Dendritic cell treated with granulocyte-macrophage colony-stimulating factor and Interleukin-4, amounts not matched to agents 40 ng/mL and 50 ng/mL, for 4 days (primary cell): Measurements from ENCODE around the gene CPA1.

Source experiments
- H3K27ac Mint-ChIP-seq: one replicate; pipeline ENCODE4 v1.8.0; 2022; ENCODE audit warnings: mild to moderate bottlenecking, mixed read lengths
- H3K27me3 Mint-ChIP-seq: one replicate; pipeline ENCODE4 v1.8.0; 2022; ENCODE audit warnings: mild to moderate bottlenecking, mixed read lengths
- H3K36me3 Mint-ChIP-seq: one replicate; pipeline ENCODE4 v1.8.0; 2022; ENCODE audit warnings: low read depth, mixed read lengths
- H3K4me1 Mint-ChIP-seq: one replicate; pipeline ENCODE4 v1.8.0; 2022; ENCODE audit warnings: low read depth, mixed read lengths
- H3K4me3 Mint-ChIP-seq: one replicate; pipeline ENCODE4 v1.8.0; 2022; ENCODE audit warnings: mild to moderate bottlenecking, moderate library complexity, mixed read lengths
- H3K9me3 Mint-ChIP-seq: one replicate; pipeline ENCODE4 v1.8.0; 2022; ENCODE audit warnings: mixed read lengths
- intact Hi-C: fragments of 100-400 bp; cut with micrococcal nuclease; formaldehyde crosslinking; loops from one replicate; pipeline ENCODE4 v1.15.0; 2022

CPA1 gene

DNA sequence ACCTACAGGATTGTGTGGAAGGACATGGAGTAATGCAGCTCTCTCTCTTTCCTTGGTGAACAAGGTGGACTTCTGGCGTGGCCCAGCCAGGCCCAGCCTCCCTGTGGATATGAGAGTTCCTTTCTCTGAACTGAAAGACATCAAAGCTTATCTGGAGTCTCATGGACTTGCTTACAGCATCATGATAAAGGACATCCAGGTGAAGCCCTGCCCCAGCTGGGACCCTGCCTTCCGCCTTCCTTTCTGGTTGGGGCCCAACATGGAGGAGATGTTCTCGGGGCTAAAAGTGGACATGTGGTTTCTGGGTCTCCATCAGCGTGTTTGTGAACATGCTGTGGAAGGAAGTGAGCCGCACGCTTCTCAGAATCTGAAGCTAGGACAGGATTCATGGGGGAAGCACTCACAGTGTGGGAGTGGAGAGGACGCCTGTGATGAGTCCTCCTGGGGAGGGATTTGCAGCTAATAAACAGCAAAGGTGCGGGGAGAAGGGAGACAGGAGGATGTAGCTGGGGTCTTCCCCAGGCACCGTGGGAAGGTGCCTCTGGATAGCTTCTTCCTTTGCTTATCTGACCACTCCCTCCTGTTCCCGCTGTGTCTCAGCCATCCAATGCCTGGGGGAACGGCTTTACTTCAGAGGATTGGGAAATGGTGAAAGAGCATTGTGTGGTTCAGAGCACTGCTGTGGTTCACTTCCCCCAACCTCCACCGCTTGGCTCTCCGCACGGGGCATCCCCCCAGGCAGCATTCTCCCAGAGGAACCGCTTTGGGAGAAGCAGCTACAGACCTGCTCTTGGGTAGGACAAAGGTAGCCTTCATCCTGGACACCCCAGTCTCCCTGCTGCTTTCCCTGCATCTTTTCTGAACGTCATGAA, 30.1 kb upstream of the CPA1 start:
- H3K4me1 Mint-ChIP-seq = peaks cover 10% of the 10 kb centered on the region
- no peak overlapping the region for H3K4me3 Mint-ChIP-seq
- no peaks in the 10 kb centered on the region for H3K9me3 Mint-ChIP-seq
- no peaks in the 10 kb centered on the region for H3K27me3 Mint-ChIP-seq
- intact Hi-C loops = no loop called here
- no peak overlapping the region for H3K27ac Mint-ChIP-seq
- no peaks in the 10 kb centered on the region for H3K36me3 Mint-ChIP-seq

DNA sequence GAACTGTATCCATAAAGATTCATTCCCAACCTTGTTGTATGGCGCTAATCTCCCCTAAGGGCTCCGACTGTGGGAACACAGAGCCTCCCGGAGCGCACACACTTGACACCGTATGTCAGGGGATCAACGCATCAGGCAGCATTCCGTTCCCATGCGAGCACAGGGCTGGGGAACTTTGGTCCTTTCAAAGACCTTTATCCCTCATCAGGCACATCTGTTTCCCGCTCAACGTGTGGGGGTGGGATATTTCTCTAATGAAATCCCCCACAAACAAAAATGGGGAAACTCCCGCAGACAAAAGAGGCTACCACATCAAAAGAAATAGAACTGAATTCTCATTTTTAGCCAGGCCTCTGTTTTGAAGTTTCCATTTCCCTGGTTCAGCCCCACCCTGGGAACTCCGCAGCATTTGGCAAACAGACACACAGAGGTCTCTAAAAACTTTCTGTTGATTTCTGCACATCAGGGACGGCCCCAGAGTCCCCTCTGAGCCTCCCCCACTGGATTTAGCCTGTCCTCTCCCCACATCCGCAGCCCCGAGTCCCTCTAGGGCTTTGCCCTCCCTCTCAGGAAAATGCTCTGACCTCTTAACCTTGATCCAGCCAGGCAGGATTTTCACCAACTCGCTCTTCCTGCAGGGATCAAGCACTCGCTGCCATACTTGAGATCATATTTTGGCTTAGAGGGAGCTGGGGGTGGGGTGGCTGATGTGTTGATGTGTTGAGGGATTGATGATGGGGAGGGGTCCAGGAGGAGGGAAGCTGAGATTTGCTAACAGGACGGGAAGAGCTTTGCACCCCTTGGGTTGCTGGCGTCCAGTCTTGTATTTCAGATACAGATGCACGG, 29.1 kb upstream of the CPA1 start:
- Mint-ChIP-seq H3K4me3 (no peak overlapping the region), H3K27ac (no peak overlapping the region)
- intact Hi-C loops = no loop called here

DNA sequence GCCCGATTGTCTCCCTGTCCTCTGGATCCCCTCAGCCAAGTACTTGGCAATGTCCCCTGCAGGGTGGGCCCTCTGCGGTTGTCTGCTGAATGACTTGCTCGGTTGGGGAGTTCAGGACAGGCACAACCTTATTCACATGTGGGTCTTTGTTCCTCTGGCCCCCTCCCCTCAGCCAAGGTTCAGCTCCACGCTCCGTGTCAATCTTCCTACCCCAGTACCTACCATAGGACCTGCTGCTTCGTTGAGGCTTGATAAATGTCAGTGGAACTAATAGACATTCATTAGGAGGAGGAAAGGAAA, 28.6 kb upstream of the CPA1 start:
- no peaks in the 10 kb centered on the region for H3K9me3 Mint-ChIP-seq
- H3K36me3 Mint-ChIP-seq = no peaks in the 10 kb centered on the region
- no peak overlapping the region for H3K4me3 Mint-ChIP-seq
- H3K27me3 Mint-ChIP-seq = no peaks in the 10 kb centered on the region
- no peak overlapping the region for H3K27ac Mint-ChIP-seq
- peaks cover 10% of the 10 kb centered on the region for H3K4me1 Mint-ChIP-seq
- intact Hi-C loops = no loop called here

More for the DNA sequence above, 29.1 kb upstream of the CPA1 start:
- H3K9me3 Mint-ChIP-seq = no peaks in the 10 kb centered on the region
- no peaks in the 10 kb centered on the region for H3K27me3 Mint-ChIP-seq
- peaks cover 10% of the 10 kb centered on the region for H3K4me1 Mint-ChIP-seq
- no peaks in the 10 kb centered on the region for H3K36me3 Mint-ChIP-seq

DNA sequence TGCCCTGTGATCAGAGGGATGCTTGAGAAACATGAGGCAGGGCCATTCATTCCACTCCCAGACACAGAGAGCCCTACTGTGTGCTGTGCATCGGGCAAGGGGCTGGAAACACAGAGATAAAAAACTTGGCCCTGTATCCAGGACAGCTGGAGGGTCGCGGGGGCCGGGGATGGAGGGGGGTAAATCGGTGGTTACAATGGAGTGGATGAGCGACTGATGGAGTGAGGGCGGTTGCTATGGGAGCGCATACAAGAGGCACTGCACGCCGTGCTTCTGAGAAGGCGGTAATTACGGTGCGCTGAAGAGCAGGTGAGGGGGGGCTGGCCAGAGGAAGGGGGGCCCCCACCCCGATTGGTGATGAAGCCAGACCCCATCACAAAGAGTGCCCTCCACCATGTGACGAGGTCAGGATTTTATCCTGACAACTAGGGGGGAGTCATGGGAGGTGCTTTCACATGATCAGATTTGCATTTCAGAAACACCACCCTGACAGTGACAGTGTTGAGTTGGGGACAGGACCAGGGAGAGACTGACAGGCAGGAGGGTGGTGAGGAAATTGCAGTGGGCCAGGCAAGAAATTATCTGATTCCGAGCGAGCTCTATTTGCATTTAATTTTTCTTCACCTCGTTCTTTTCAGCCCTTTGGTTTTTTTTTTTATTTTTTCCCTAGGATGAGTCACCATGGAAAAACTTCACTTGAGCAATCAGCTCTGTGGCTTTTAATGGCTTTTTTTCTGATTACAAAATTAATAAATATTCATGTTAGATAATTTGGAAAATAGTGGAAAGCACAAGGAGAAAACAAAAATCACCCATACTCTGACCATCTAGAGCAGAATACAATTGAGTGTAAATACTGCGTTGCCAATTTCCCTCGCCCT, 27.9 kb upstream of the CPA1 start:
- Mint-ChIP-seq H3K9me3 (no peaks in the 10 kb centered on the region), H3K4me1 (peaks cover 10% of the 10 kb centered on the region), H3K36me3 (no peaks in the 10 kb centered on the region), H3K27ac (no peak overlapping the region), H3K4me3 (no peak overlapping the region), H3K27me3 (no peaks in the 10 kb centered on the region)
- intact Hi-C loops = no loop called here

DNA sequence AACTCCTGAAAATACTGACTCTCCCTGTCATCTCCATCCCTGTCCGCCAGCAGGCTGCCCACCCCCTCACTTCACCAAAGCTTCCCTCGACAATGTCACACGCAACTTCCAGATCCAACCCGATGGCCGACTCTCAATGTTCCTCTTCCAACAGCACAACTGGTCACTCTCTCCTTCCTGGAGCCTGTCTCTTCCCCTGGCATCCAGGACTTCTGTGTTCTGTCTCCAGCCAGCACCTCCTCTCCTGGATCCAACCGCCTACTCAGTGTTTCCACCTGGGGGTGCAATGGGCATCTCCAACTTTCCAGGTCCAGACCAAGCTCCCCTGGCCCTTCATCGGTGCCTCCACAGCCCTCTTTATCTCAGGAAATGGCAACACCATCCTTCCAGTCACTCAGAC, 27.1 kb upstream of the CPA1 start:
- intact Hi-C loops = no loop called here
- Mint-ChIP-seq H3K4me1 (peaks cover 10% of the 10 kb centered on the region), H3K9me3 (no peaks in the 10 kb centered on the region), H3K27ac (no peak overlapping the region), H3K27me3 (no peaks in the 10 kb centered on the region), H3K36me3 (no peaks in the 10 kb centered on the region), H3K4me3 (no peak overlapping the region)

DNA sequence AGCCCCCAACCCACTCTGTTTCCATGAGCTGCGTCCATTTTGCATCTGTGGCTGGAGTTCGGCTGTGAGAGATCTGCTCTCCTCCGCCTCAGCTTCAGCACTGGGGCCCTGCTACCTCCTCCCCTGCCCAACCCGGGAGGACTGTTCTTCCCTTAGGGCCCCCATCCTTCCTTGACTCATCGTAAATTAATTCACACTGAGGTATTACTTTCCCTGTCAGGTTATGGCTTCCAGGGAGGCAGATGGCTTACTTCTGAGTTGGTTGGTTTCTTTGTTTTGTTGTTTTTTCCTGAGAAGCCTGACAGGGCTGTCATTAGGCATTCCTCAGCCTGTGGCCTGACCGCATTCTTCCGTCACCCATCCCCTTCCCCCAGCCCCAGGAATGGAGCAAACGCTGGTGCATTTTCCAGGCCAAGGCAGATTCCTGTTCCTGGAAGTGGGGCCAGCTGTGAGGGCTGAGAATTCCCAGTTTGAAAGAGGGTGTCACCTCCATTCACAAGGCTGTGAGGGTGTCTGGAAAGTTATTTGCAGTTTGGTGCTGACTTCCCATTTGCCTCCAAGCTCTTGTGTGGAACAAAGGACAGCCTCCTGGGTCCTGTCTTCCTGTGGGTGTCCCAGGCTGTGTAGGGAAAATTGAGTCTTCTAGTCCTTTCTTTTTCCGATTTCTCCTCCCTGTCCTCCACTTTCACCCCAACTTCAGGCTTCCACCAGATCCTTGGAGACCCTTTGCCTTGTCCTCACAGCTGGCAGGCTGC, 24.0 kb upstream of the CPA1 start:
- Mint-ChIP-seq H3K9me3 (peaks cover 21% of the 10 kb centered on the region), H3K4me1 (no peaks in the 10 kb centered on the region)
- intact Hi-C loops = no loop called here

DNA sequence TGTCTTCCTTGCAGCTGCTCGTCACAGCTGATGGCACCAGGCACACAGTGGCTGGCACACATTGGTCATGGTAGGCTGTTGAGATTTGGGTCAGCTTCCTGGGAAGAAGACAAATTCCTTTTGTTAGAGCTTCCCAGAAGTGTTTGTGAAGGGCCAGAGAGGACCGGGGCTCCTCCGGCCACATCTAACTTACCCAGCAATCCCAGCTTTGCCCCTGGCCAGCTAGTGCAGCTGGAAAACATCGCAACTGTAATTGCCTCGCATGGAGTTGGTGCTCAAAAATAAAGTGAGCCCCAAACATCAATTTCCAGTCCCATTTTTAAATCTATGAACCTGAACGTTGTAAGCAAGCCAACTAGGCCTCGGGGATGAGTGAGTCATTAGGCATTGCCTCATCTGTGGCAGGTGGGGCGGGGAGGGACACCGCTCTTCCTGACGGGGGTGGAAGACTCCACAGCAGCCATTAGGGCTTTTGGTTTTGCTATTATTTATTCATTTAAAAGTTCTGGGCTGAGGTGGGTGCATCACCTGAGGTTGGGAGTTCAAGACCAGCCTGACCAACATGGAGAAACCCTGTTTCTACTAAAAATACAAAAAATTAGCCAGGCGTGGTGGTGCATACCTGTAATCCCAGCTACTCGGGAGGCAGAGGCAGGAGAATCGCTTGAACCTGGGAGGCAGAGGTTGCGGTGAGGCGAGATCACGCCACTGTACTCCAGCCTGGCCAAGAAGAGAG, 23.2 kb upstream of the CPA1 start:
- Mint-ChIP-seq H3K36me3 (no peaks in the 10 kb centered on the region), H3K4me3 (no peak overlapping the region), H3K27ac (no peak overlapping the region), H3K9me3 (peaks cover 21% of the 10 kb centered on the region), H3K4me1 (no peaks in the 10 kb centered on the region), H3K27me3 (no peaks in the 10 kb centered on the region)
- intact Hi-C loops = no loop called here

More for the DNA sequence above, 24.0 kb upstream of the CPA1 start:
- H3K4me3 Mint-ChIP-seq = no peak overlapping the region
- no peak overlapping the region for H3K27ac Mint-ChIP-seq
- H3K27me3 Mint-ChIP-seq = no peaks in the 10 kb centered on the region
- H3K36me3 Mint-ChIP-seq = no peaks in the 10 kb centered on the region

DNA sequence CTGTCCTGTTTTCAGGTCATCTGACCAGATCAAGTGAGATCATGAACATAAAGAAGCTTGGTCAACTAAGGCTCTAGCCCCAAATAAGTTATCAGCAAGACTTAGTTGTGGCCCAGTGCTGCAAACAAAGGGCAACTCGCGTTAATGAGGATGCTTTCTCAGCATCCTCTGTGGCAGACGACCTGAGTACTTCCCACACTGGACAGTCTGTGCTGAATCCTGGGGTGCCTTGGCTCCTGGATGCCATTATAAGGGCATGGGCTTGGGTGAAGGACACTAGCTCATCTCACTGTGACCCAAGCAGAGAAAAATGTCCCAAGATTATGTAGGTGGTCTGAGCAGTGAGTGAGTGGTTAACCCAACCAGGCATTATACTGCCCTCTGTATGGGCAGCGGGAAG, 21.8 kb upstream of the CPA1 start:
- no peaks in the 10 kb centered on the region for H3K27me3 Mint-ChIP-seq
- no peak overlapping the region for H3K4me3 Mint-ChIP-seq
- H3K27ac Mint-ChIP-seq = no peak overlapping the region
- H3K4me1 Mint-ChIP-seq = no peaks in the 10 kb centered on the region
- H3K9me3 Mint-ChIP-seq = peaks cover 21% of the 10 kb centered on the region
- no peaks in the 10 kb centered on the region for H3K36me3 Mint-ChIP-seq
- intact Hi-C loops = no loop called here

DNA sequence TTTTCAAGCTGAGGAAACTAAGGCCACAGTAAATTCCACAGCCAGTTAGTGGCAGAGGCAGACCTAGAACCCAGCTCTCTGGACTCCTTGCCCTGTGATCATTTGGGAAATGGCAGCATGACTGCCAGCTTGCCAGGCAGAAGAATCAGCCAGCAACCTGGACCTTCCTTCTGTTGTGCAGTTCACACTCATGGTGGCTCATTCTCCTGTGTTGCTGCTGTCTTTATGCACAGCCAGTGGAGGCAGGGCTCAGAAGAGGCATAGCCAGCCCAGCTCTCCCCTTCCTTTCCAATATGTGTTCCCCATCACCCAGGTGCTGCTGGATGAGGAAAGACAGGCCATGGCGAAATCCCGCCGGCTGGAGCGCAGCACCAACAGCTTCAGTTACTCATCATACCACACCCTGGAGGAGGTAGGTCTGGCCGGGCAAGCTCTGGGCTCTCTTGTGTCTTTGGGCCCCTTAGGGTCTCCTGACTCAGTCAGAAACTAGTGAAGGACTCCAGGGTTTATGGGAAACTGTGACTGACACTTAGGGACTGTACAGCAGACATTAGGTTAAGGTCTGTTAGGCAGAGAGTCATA, 20.9 kb upstream of the CPA1 start:
- H3K27ac Mint-ChIP-seq = no peak overlapping the region
- H3K4me3 Mint-ChIP-seq = no peak overlapping the region
- H3K9me3 Mint-ChIP-seq = peaks cover 21% of the 10 kb centered on the region
- intact Hi-C loops = no loop called here
- H3K36me3 Mint-ChIP-seq = no peaks in the 10 kb centered on the region
- H3K27me3 Mint-ChIP-seq = no peaks in the 10 kb centered on the region
- H3K4me1 Mint-ChIP-seq = no peaks in the 10 kb centered on the region

DNA sequence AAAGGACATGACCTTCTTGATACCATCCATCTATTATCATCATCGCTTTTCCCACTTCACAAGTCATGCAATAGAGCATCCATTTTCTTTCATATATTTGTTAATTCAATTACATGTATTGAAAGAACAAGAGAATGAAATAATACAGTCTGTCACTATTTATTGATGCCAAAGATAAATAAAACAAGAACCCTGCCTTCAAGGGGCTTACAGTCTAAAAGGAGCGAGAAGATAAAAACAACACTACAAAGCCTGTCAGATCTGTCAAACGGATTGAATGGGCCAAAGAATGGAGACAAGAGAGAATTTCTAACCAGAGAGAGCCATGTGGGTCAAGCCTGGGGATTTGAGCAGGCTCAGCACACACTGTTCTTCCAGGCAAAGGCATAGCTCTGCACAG, 19.8 kb upstream of the CPA1 start:
- H3K36me3 Mint-ChIP-seq = no peaks in the 10 kb centered on the region
- H3K4me3 Mint-ChIP-seq = no peak overlapping the region
- H3K9me3 Mint-ChIP-seq = peaks cover 21% of the 10 kb centered on the region
- H3K27ac Mint-ChIP-seq = no peak overlapping the region
- H3K4me1 Mint-ChIP-seq = no peaks in the 10 kb centered on the region
- H3K27me3 Mint-ChIP-seq = no peaks in the 10 kb centered on the region
- intact Hi-C loops = no loop called here

DNA sequence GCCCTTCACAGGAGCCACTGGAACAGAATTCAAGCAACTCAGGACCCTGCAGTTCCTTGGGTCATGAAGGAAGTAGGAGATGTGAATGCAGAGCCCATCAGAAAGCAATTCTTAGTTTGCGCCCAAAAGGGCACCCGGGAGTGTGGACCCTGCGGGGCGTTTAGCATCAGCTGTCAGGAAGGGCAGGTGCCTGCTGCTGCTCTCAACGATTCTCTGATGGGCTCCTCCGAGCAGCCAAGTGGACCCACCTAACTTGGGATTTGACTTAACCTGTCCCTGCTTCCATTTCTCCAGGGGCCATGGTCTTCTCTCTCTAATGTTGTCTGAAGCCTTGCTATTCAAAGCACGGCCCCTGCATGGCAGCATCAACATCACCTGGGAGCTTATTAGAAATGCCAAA, 18.6 kb upstream of the CPA1 start:
- Mint-ChIP-seq H3K4me1 (no peaks in the 10 kb centered on the region), H3K27me3 (no peaks in the 10 kb centered on the region)

DNA sequence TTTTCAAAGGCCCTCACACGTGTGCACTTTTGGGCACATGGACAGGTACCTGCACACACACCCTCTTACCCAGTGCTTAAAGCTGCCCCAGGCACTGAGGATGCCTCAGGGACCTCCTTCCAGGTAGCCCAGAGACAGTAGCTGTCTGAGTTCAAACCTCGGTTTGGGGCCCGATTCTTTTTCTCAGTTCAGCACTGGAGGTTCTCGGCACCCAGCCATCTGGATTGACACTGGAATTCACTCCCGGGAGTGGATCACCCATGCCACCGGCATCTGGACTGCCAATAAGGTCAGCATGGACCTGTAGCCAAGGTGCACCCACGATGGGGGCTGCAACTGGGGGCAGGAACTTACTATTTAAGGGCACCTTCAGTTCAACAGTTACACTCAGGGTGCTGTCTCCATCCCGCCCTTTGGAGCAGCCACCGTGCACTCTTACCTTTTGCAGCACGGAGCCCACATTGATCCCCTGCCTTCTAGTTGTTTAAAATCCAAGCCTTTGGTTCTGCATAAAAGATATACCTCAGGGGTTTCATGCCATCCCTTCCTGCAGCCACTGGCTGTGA, 18.0 kb upstream of the CPA1 start:
- Mint-ChIP-seq H3K4me1 (no peaks in the 10 kb centered on the region), H3K36me3 (no peaks in the 10 kb centered on the region), H3K27me3 (no peaks in the 10 kb centered on the region), H3K9me3 (peaks cover 21% of the 10 kb centered on the region), H3K4me3 (no peak overlapping the region), H3K27ac (no peak overlapping the region)
- intact Hi-C loops = no loop called here

More for the DNA sequence above, 18.6 kb upstream of the CPA1 start:
- H3K36me3 Mint-ChIP-seq = no peaks in the 10 kb centered on the region
- intact Hi-C loops = no loop called here
- H3K9me3 Mint-ChIP-seq = peaks cover 21% of the 10 kb centered on the region
- H3K4me3 Mint-ChIP-seq = no peak overlapping the region
- no peak overlapping the region for H3K27ac Mint-ChIP-seq
